GM19099 (cell line): ENCODE measurements around the gene POLG.
A peak's percentile ranks its signal among the peaks of the same experiment; 100 is the strongest.

ENCODE experiments used
- POLR2A ChIP-seq: IDR thresholded peaks from 3 replicates; pipeline ENCODE4 v1.6.1; 2011; ENCODE audit warnings: low read depth; ENCODE audit not compliant: insufficient read length; ENCODE audit errors: extremely low read depth

The POLG gene

GRCh38 chr15:89328398-89329254, 6.0 kb downstream of the POLG start:
- TF ChIP-seq POLR2A, result no peak

- TF ChIP-seq POLR2A, result no peak
Observed at GRCh38 chr15:89327113-89327512, 7.5 kb downstream of the POLG start.

GRCh38 chr15:89326316-89326715, 8.3 kb downstream of the POLG start:
- TF ChIP-seq POLR2A, result no peak

- no peak for TF ChIP-seq POLR2A
Observed at GRCh38 chr15:89325039-89325803, 9.4 kb downstream of the POLG start.

- no peak for TF ChIP-seq POLR2A
Observed at GRCh38 chr15:89323825-89324224, 10.8 kb downstream of the POLG start.

GRCh38 chr15:89322822-89323221, 11.8 kb downstream of the POLG start:
- TF ChIP-seq POLR2A, result no peak

- peak; percentile 14 for TF ChIP-seq POLR2A
Observed at GRCh38 chr15:89321521-89322410, 12.9 kb downstream of the POLG start.

- TF ChIP-seq POLR2A, result no peak
Observed at GRCh38 chr15:89320200-89320599, 14.4 kb downstream of the POLG start.

- no peak for TF ChIP-seq POLR2A
Observed at GRCh38 chr15:89319678-89320077, 14.9 kb downstream of the POLG start.

- no peak for TF ChIP-seq POLR2A
Observed at GRCh38 chr15:89317186-89317720, 17.4 kb downstream of the POLG start.

- no peak for TF ChIP-seq POLR2A
Observed at GRCh38 chr15:89316504-89316903, 18.1 kb downstream of the POLG start.

GRCh38 chr15:89315375-89315929, 19.2 kb downstream of the POLG start:
- TF ChIP-seq POLR2A, result no peak

- no peak for TF ChIP-seq POLR2A
Observed at GRCh38 chr15:89309993-89310392, 24.6 kb downstream of the POLG start.

GRCh38 chr15:89308236-89308635, 26.4 kb downstream of the POLG start:
- no peak for TF ChIP-seq POLR2A

- TF ChIP-seq POLR2A, result no peak
Observed at GRCh38 chr15:89307791-89308190, 26.8 kb downstream of the POLG start.

GRCh38 chr15:89307046-89307587, 27.5 kb downstream of the POLG start:
- TF ChIP-seq POLR2A, result no peak
